ENCODE measurements around the gene IL15RA. TPM values are rescaled to one million over a fixed set of nuclear protein-coding genes. Genes with fewer than 3 reads are reported as not detected.
"Not testable (repeated sequence)": the region's sequence is repeated elsewhere in the genome, so short reads cannot be mapped to it uniquely, and the experiment has no call there.

IL15RA gene
- polyA plus RNA-seq, 6 donors from 2014 or later, result 0.94 to 2.3 (median 1.9) TPM; not detected in 1

- H3K4me3 Mint-ChIP-seq, result peak overlapping the region; percentile 90 to 98 (median 94)
These were observed 1.5 kb downstream of the IL15RA start for GRCh38 chr10:5975641-5976473.

GRCh38 chr10:5973069-5973468 lies 4.3 kb downstream of the IL15RA start:
- Mint-ChIP-seq H3K4me1 (peaks cover 25 to 33% (median 29%) of the 10 kb centered on the region in 3 donors), H3K36me3 (no peaks in the 10 kb centered on the region), H3K9me3 (no peaks in the 10 kb centered on the region), H3K27ac (no peak overlapping the region), H3K27me3 (no peaks in the 10 kb centered on the region), H3K4me3 (peak overlapping the region in 1 of 8 donors; percentile 64)
- no peak for ATAC-seq (ENCODE audit: low read depth in 2 of 2)
- no peak for DNase-seq

More at GRCh38 chr10:5975641-5976473, 1.5 kb downstream of the IL15RA start:
- Mint-ChIP-seq H3K36me3 (no peaks in the 10 kb centered on the region), H3K9me3 (no peaks in the 10 kb centered on the region), H3K27ac (peak overlapping the region; percentile 41 to 96 (median 90)), H3K4me1 (peaks cover 25 to 33% (median 32%) of the 10 kb centered on the region in 3 donors), H3K27me3 (peaks cover 0 to 5% (median 0%) of the 10 kb centered on the region in 3 donors)
- DNase-seq (peak; percentile 62), ATAC-seq (ENCODE audit: low read depth in 2 of 2) (peak; percentile 69 to 73)

GRCh38 chr10:5971886-5972285 lies 5.5 kb downstream of the IL15RA start:
- Mint-ChIP-seq H3K9me3 (no peaks in the 10 kb centered on the region), H3K27me3 (no peaks in the 10 kb centered on the region), H3K4me1 (peaks cover 25 to 33% (median 29%) of the 10 kb centered on the region in 3 donors), H3K4me3 (no peak overlapping the region), H3K27ac (peak overlapping the region in 3 of 6 donors; percentile 55 to 76 (median 70)), H3K36me3 (no peaks in the 10 kb centered on the region)
- no peak for DNase-seq
- ATAC-seq (ENCODE audit: low read depth in 2 of 2), result no peak

GRCh38 chr10:5971315-5971832 lies 6.0 kb downstream of the IL15RA start:
- H3K27me3 Mint-ChIP-seq, result no peaks in the 10 kb centered on the region
- peaks cover 22 to 31% (median 26%) of the 10 kb centered on the region in 3 donors for H3K4me1 Mint-ChIP-seq
- ATAC-seq (ENCODE audit: low read depth in 2 of 2) (no peak), DNase-seq (no peak)
- H3K9me3 Mint-ChIP-seq, result no peaks in the 10 kb centered on the region
- peak overlapping the region in 2 of 8 donors; percentile 11 to 13 for H3K4me3 Mint-ChIP-seq
- no peaks in the 10 kb centered on the region for H3K36me3 Mint-ChIP-seq
- peak overlapping the region in 2 of 6 donors; percentile 70 to 76 for H3K27ac Mint-ChIP-seq

- Mint-ChIP-seq H3K9me3 (no peaks in the 10 kb centered on the region), H3K27ac (peak overlapping the region in 2 of 6 donors; percentile 26 to 70), H3K4me3 (no peak overlapping the region), H3K27me3 (no peaks in the 10 kb centered on the region), H3K36me3 (no peaks in the 10 kb centered on the region), H3K4me1 (peaks cover 14 to 22% (median 18%) of the 10 kb centered on the region in 3 donors)
- no peak for DNase-seq
- no peak for ATAC-seq (ENCODE audit: low read depth in 2 of 2)
These were observed 6.8 kb downstream of the IL15RA start for GRCh38 chr10:5970527-5970926.

- Mint-ChIP-seq H3K36me3 (no peaks in the 10 kb centered on the region), H3K27me3 (no peaks in the 10 kb centered on the region), H3K27ac (peak overlapping the region in 1 of 6 donors; percentile 26), H3K4me3 (no peak overlapping the region), H3K9me3 (no peaks in the 10 kb centered on the region), H3K4me1 (peaks cover 13 to 18% (median 13%) of the 10 kb centered on the region in 3 donors)
- DNase-seq (no peak), ATAC-seq (ENCODE audit: low read depth in 2 of 2) (no peak)
These were observed 7.3 kb downstream of the IL15RA start for GRCh38 chr10:5970066-5970465.

- no peak overlapping the region for H3K27ac Mint-ChIP-seq
- ATAC-seq (ENCODE audit: low read depth in 2 of 2) (no peak), DNase-seq (no peak)
- H3K4me1 Mint-ChIP-seq, result peaks cover 7 to 11% (median 11%) of the 10 kb centered on the region in 3 donors
- no peaks in the 10 kb centered on the region for H3K9me3 Mint-ChIP-seq
- H3K4me3 Mint-ChIP-seq, result peak overlapping the region in 1 of 8 donors; percentile 39
- H3K36me3 Mint-ChIP-seq, result no peaks in the 10 kb centered on the region
- H3K27me3 Mint-ChIP-seq, result no peaks in the 10 kb centered on the region
These were observed 8.5 kb downstream of the IL15RA start for GRCh38 chr10:5968681-5969453.

- H3K4me1 Mint-ChIP-seq, result peaks cover 3 to 11% (median 10%) of the 10 kb centered on the region in 3 donors
- no peaks in the 10 kb centered on the region for H3K36me3 Mint-ChIP-seq
- ATAC-seq (ENCODE audit: low read depth in 2 of 2) (no peak), DNase-seq (no peak)
- H3K27me3 Mint-ChIP-seq, result no peaks in the 10 kb centered on the region
- H3K27ac Mint-ChIP-seq, result peak overlapping the region in 1 of 6 donors; percentile 56
- no peaks in the 10 kb centered on the region for H3K9me3 Mint-ChIP-seq
- no peak overlapping the region for H3K4me3 Mint-ChIP-seq
These were observed 9.2 kb downstream of the IL15RA start for GRCh38 chr10:5968037-5968680.

- Mint-ChIP-seq H3K27me3 (no peaks in the 10 kb centered on the region), H3K4me1 (no peaks in the 10 kb centered on the region), H3K4me3 (no peak overlapping the region), H3K36me3 (no peaks in the 10 kb centered on the region), H3K27ac (peak overlapping the region in 1 of 6 donors; percentile 27), H3K9me3 (no peaks in the 10 kb centered on the region)
- DNase-seq, result no peak
- no peak for ATAC-seq (ENCODE audit: low read depth in 2 of 2)
These were observed 12.1 kb downstream of the IL15RA start for GRCh38 chr10:5965266-5965665.

GRCh38 chr10:5964736-5965135 lies 12.6 kb downstream of the IL15RA start:
- no peaks in the 10 kb centered on the region for H3K36me3 Mint-ChIP-seq
- H3K4me1 Mint-ChIP-seq, result no peaks in the 10 kb centered on the region
- H3K9me3 Mint-ChIP-seq, result no peaks in the 10 kb centered on the region
- no peak overlapping the region for H3K4me3 Mint-ChIP-seq
- no peaks in the 10 kb centered on the region for H3K27me3 Mint-ChIP-seq
- DNase-seq (no peak), ATAC-seq (ENCODE audit: low read depth in 2 of 2) (no peak)
- H3K27ac Mint-ChIP-seq, result no peak overlapping the region

GRCh38 chr10:5963591-5963990 lies 13.8 kb downstream of the IL15RA start:
- no peak for DNase-seq
- Mint-ChIP-seq H3K27me3 (no peaks in the 10 kb centered on the region), H3K4me3 (no peak overlapping the region), H3K27ac (no peak overlapping the region), H3K4me1 (no peaks in the 10 kb centered on the region), H3K9me3 (no peaks in the 10 kb centered on the region), H3K36me3 (no peaks in the 10 kb centered on the region)
- ATAC-seq (ENCODE audit: low read depth in 2 of 2), result no peak

- DNase-seq, result no peak
- no peaks in the 10 kb centered on the region for H3K9me3 Mint-ChIP-seq
- no peak overlapping the region for H3K4me3 Mint-ChIP-seq
- no peak overlapping the region for H3K27ac Mint-ChIP-seq
- H3K4me1 Mint-ChIP-seq, result no peaks in the 10 kb centered on the region
- H3K36me3 Mint-ChIP-seq, result no peaks in the 10 kb centered on the region
- no peak for ATAC-seq (ENCODE audit: low read depth in 2 of 2)
- no peaks in the 10 kb centered on the region for H3K27me3 Mint-ChIP-seq
These were observed 14.3 kb downstream of the IL15RA start for GRCh38 chr10:5963071-5963470.

- H3K4me1 Mint-ChIP-seq; H3K27me3 Mint-ChIP-seq; H3K27ac Mint-ChIP-seq; H3K4me3 Mint-ChIP-seq; DNase-seq; ATAC-seq (ENCODE audit: low read depth in 2 of 2); H3K9me3 Mint-ChIP-seq; H3K36me3 Mint-ChIP-seq: not testable (repeated sequence)
These were observed 14.9 kb downstream of the IL15RA start for GRCh38 chr10:5962358-5962940.
